Activated effector memory CD4-positive, alpha-beta T cell treated with anti-CD3 and anti-CD28 coated beads, Interleukin-2, amount 50 U/mL, for 16 hours (primary cell): ENCODE data around the gene ADIG.

ENCODE experiments used
- DNase-seq: peaks from one replicate; pipeline ENCODE4 v3.0.0-alpha.2; 2020

The ADIG gene

DNA sequence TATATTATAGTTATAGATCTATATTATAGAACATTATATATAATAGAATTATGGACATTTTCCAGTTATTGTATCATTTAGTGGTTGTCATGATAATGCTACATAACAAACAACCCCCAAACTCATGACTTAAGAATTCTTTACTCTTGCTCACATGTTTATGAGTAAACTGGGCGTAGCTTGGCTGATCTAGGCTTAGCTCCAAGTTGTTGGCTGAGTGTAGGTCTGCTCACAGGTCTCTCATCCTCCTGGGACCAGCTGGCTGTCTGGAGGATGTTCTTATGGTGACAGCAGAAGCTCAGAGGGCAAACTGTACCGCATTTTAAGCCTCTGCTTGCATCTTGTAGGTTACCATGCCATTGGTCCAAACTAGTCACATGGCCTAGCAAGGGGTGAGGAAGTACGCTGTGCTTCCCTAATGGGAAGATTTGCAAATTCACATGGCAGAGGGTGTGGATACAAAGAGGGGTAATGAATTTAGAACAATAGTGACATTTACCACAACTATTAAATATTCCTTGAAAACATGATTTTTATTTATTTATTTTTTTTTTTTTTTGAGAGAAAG is 54.8 kb downstream of the ADIG start:
- no peak for DNase-seq
